Left lung (tissue), 10 donors: ENCODE results near the gene MAMDC4. TPM values are rescaled to one million over a fixed set of nuclear protein-coding genes. Genes with fewer than 3 reads are reported as not detected.
"Not testable (repeated sequence)": the region's sequence is repeated elsewhere in the genome, so short reads cannot be mapped to it uniquely, and the experiment has no call there.

Experiments used
- ATAC-seq: fragments of 200-7000 bp; cut with Tn5 transposase; one replicate; pipeline ENCODE4 v1.9.1; 2020; ENCODE audit warnings: moderate library complexity
- DNase-seq, 4 donors: peaks; one replicate each; pipeline ENCODE4 v3.0.0-alpha.2; 2013 to 2020
- H3K27ac ChIP-seq, 2 donors: fragments of 200-600 bp; sonication (generic) in 1 of 2; one replicate each; pipeline versions ENCODE4 v1.5.0 to v1.8.0; 2020 to 2021
- H3K27me3 ChIP-seq, 2 donors: fragments of 200-600 bp; sonication (generic) in 1 of 2; one replicate each; pipeline versions ENCODE4 v1.5.0 to v1.8.0; 2020 to 2021
- H3K36me3 ChIP-seq, 2 donors: fragments of 200-600 bp; sonication (generic) in 1 of 2; one replicate each; pipeline versions ENCODE4 v1.5.0 to v1.8.0; 2020 to 2021
- H3K4me1 ChIP-seq, 2 donors: fragments of 200-600 bp; one replicate each; pipeline ENCODE4 v1.8.0; 2021
- H3K4me3 ChIP-seq, 2 donors: fragments of 200-600 bp; sonication (generic) in 1 of 2; one replicate each; pipeline versions ENCODE4 v1.5.0 to v1.8.0; 2020 to 2021; ENCODE audit warnings: mild to moderate bottlenecking in 1 of 2
- H3K9me3 ChIP-seq, 2 donors: fragments of 200-600 bp; sonication (generic) in 1 of 2; one replicate each; pipeline versions ENCODE4 v1.5.0 to v1.8.0; 2020 to 2021
- intact Hi-C, 2 donors: fragments of 100-400 bp; cut with DNase I; formaldehyde crosslinking; loops; one replicate each; pipeline versions ENCODE4 v1.11.2 to v1.14.2; 2022
- polyA plus RNA-seq, 6 donors: library from polyadenylated mRNA; unstranded; fragments of 120-200 nt; gene quantifications; one replicate each; pipeline ENCODE4 v1.2.1, GENCODE V29; 2013; ENCODE audit not compliant: insufficient read length in 6 of 6
- total RNA-seq, 2 donors: library from RNA; stranded (reverse); fragmentation: NEBNext Ultra II Directional; extraction: Animal tissue kit (Norgen Biotek cat#: 25700); gene quantifications; one replicate each; pipeline ENCODE4 v1.2.1, GENCODE V29; 2021
- TF ChIP-seq, protein P1 (sequence below), 2 donors: fragments of 200-600 bp; sonication (generic) in 1 of 2; IDR thresholded peaks; one replicate each; pipeline versions ENCODE4 v1.5.0 to v1.8.0; 2021; ENCODE audit warnings: antibody characterized with exemption in 2 of 2
- donor health status: DM: no; HTN: yes; CAD: no.
- donor health status: DM: no; HTN: no; CAD: no.

The MAMDC4 gene
- total and polyA plus RNA-seq, 8 donors: 5.3 to 16.0 (median 8.8) TPM

DNA sequence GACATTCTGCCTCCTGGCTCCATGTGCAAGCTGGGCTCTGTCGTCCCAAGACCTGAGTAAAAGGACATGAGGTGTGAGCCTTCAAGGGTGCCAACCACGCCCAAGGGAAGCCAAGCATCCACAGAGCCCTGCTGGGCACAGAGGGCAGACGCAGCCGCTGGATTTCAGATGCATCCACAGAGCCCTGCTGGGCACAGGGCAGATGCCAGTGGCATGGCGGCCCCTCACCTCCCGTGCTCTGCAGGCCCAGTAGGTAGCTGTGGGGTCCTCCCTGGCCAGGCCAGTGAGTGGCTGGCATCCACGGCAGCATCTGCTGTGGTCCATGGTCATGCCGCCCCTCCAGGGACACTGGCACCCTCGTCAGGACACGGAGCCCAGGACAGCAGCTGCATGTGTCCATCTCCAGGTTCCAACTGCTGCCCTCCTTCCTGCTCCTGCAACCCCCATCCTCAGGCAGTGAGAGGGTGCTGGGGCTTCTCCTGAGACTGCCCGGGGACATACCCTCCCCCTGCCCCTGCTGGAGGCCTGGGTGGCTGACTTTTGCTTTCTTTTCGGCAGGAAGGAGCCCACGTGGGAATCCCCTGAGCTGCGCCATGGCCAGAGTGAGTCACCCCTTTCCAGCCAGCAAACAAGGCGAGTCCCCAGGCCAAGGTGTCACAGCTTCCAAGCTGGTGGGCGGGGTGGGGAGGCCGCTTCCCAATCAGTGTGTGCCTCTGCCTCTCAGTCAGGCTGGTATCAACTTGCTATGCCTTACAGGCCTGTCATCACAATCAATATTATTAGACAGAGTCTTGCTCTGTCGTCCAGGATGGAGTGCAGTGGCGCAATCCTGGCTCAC is 30.2 kb downstream of the MAMDC4 start:
- peak in 1 of 4 donors; percentile 77 for DNase-seq
- TF ChIP-seq, protein P1, sequence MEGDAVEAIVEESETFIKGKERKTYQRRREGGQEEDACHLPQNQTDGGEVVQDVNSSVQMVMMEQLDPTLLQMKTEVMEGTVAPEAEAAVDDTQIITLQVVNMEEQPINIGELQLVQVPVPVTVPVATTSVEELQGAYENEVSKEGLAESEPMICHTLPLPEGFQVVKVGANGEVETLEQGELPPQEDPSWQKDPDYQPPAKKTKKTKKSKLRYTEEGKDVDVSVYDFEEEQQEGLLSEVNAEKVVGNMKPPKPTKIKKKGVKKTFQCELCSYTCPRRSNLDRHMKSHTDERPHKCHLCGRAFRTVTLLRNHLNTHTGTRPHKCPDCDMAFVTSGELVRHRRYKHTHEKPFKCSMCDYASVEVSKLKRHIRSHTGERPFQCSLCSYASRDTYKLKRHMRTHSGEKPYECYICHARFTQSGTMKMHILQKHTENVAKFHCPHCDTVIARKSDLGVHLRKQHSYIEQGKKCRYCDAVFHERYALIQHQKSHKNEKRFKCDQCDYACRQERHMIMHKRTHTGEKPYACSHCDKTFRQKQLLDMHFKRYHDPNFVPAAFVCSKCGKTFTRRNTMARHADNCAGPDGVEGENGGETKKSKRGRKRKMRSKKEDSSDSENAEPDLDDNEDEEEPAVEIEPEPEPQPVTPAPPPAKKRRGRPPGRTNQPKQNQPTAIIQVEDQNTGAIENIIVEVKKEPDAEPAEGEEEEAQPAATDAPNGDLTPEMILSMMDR (IDR thresholded peaks at IDR 0.05): no peak
- peak; percentile 43 for ATAC-seq
- peak overlapping the region in 1 of 2 donors; percentile 30 for H3K4me3 ChIP-seq
- H3K27ac ChIP-seq: peak overlapping the region; percentile 39 to 76
- H3K27me3 ChIP-seq: no peaks in the 10 kb centered on the region
- H3K9me3 ChIP-seq: no peaks in the 10 kb centered on the region
- no peaks in the 10 kb centered on the region for H3K36me3 ChIP-seq
- H3K4me1 ChIP-seq: peaks cover 9 to 35% of the 10 kb centered on the region in 2 donors
- intact Hi-C loops: no loop called here

DNA sequence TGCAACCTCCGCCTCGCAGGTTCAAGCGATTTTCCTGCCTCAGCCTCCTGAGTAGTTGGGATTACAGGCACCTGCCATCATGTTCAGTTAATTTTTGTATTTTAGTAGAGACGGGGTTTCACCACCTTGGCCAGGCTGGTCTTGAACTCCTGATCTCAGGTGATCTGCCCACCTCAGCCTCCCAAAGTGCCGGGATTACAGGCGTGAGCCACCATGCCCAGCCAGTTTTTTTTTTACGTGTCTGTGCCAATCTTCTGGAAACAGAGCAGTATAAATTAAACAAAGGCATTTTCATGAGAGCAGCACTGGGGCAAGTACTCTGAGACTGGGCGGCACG is 30.8 kb downstream of the MAMDC4 start:
- Histone ChIP-seq H3K27ac (peak overlapping the region; percentile 39 to 76), H3K4me1 (peaks cover 13 to 41% of the 10 kb centered on the region in 2 donors)
- H3K9me3 ChIP-seq, ATAC-seq, H3K27me3 ChIP-seq, H3K36me3 ChIP-seq, DNase-seq, H3K4me3 ChIP-seq, intact Hi-C loops: not testable (repeated sequence)

DNA sequence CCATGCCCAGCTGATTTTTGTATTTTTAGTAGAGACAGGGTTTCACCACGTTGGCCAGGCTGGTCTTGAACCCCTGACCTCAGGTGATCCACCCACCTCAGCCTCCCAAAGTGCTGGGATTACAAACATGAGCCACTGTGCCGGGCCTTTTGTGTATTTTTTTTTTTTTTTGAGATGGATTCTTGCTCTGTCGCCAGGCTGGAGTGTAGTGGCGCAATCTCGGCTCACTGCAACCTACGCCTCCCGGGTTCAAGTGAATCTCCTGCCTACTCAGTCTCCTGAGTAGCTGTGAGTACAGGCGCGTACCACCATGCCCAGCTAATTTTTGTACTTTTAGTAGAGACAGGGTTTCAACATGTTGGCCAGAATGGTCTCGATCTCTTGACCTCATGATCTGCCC is 31.5 kb downstream of the MAMDC4 start:
- H3K9me3 ChIP-seq, H3K27me3 ChIP-seq, H3K36me3 ChIP-seq, ATAC-seq, intact Hi-C loops, H3K27ac ChIP-seq, H3K4me3 ChIP-seq, DNase-seq: not testable (repeated sequence)
- H3K4me1 ChIP-seq: peaks cover 13 to 47% of the 10 kb centered on the region in 2 donors

DNA sequence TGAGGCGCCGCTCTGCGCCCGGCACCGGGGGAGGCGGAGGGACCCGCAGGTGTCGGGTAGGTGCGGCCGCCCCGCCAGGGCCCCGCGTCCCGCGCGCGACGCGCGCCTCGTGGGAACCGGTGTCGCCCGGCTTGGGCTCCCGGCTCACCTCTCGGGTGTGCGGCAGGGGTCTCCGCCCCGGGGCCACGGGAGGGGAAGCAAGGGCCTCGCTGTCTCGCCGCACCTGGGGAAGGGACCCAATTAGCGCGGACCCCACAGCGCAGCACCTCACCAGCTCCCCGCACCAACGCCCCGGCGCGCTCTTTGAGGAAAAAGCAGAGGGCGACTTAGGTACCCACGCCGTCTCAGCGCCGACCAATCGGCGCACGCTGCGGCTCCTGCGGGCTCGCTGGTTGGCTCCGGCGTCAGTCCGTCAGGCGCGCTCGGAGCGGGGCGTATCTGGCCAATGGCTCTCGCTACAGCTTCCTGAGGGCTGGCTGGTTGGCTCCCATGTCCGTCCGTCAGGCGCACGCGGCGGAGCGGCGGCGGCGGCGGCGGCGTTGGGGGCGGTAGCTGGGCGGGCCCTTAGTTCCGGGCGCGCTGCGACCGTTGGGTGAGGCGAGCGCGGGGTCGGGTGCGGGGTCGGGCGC is 33.9 kb downstream of the MAMDC4 start, which contains the start of gene TRAF2:
Gene TRAF2, plus strand, starts transcription at position 567 of the 629 bp plus-strand sequence. CDS start 12,225 bp downstream, outside the sequence.
- TF ChIP-seq, protein P1 (IDR thresholded peaks at IDR 0.05): no peak
- peak within 1 kb of the TSS; percentile 74 to 90 for H3K27ac ChIP-seq
- no peaks in the 10 kb centered on the region for H3K27me3 ChIP-seq
- H3K36me3 ChIP-seq: peaks cover 0 to 9% of the 10 kb centered on the region in 2 donors
- peak; percentile 97 to 99 (median 98) for DNase-seq
- intact Hi-C loops: no loop called here
- peak within 1 kb of the TSS; percentile 68 to 94 for H3K4me3 ChIP-seq
- H3K9me3 ChIP-seq: no peaks in the 10 kb centered on the region
- H3K4me1 ChIP-seq: peaks cover 13 to 47% of the 10 kb centered on the region in 2 donors
- ATAC-seq: peak; percentile 97

DNA sequence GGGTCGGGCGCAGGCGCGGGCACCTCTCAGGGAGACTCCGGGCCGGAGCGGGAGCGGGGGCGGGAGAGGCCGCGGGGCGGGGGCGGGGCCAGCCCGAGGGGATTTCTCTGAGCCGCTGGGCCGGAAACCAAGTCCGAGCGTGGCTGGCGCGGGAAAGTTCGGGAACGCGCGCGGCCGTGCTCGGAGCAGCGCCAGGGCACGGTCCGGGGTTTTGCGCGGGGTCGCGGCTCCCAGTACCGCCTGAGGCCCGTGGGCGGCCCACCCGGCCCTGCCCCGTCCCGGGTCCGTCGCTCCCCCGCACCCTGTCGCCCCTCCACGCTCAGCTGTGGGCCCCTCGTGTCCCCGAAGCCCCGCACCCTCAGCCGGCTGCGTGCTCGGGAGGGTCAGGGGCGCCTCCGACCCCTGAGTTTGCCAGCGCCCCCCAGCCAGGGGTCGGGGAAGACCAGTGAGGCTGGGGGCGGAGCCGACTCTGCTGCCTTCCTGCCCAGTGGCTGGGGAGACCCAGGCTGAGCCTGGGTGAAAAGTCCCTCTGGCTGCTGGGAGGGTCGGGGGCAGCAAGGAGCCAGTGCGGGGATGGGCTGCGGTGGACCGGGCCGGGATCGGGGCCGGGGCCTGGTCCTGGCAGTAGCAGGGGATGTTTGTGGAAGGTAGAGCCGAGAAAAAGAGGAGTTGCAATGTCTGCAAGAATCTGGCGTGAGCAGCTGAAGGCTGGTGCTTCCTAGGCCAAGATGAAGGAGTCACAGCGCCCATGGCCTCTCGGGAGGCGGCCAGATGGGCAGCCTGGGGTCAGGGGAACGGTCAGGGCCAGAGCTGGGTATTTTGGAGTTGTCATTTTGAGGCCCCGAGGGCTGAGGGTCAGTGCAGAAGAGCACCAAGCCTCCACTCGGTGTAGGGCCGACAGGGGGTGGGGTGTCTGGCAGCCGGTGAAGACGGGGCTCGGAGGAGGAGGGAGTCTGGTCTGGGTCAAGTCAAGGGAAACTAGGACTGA is 34.8 kb downstream of the MAMDC4 start:
- intact Hi-C loops: no loop called here
- Histone ChIP-seq H3K4me1 (peaks cover 13 to 40% of the 10 kb centered on the region in 2 donors), H3K36me3 (peaks cover 0 to 15% of the 10 kb centered on the region in 2 donors), H3K27me3 (no peaks in the 10 kb centered on the region), H3K27ac (peak overlapping the region; percentile 74 to 90), H3K9me3 (no peaks in the 10 kb centered on the region), H3K4me3 (peak overlapping the region; percentile 68 to 94)
- ATAC-seq: peak; percentile 25
- DNase-seq: no peak
- TF ChIP-seq, protein P1 (IDR thresholded peaks at IDR 0.05): no peak
